Hematopoietic multipotent progenitor cell treated with erythropoietin and hydrocortisone succinate and interleukin-3 and kit ligand, for 17 days (in vitro differentiated cells): ENCODE results near the gene NIPBL.
A peak's percentile ranks its signal among the peaks of the same experiment; 100 is the strongest.
"Not testable (repeated sequence)": the region's sequence is repeated elsewhere in the genome, so short reads cannot be mapped to it uniquely, and the experiment has no call there.

Experiments used
- DNase-seq: peaks from one replicate; pipeline ENCODE4 v3.0.0-alpha.2; 2015; ENCODE audit warnings: low spot score

NIPBL gene

DNA sequence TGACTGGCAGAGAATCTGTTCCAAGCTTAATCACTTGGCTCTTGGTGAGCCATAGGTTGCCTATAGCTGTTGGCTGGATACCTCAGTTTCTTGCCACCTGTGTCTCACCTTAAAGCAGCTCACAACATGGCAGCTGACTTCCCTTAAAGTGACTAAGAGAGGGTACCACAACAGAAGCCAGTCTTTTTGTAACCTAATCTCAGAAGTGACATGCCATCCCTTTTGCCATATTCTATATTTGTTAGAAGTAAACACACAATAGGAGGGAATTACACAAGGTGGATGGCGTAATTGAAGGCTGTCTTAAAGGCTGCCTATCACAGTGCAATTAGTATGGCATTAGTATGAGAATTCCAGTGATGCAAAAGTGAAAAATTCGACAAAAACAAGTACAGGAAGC lies 28.1 kb downstream of the NIPBL start:
- no peak for DNase-seq

DNA sequence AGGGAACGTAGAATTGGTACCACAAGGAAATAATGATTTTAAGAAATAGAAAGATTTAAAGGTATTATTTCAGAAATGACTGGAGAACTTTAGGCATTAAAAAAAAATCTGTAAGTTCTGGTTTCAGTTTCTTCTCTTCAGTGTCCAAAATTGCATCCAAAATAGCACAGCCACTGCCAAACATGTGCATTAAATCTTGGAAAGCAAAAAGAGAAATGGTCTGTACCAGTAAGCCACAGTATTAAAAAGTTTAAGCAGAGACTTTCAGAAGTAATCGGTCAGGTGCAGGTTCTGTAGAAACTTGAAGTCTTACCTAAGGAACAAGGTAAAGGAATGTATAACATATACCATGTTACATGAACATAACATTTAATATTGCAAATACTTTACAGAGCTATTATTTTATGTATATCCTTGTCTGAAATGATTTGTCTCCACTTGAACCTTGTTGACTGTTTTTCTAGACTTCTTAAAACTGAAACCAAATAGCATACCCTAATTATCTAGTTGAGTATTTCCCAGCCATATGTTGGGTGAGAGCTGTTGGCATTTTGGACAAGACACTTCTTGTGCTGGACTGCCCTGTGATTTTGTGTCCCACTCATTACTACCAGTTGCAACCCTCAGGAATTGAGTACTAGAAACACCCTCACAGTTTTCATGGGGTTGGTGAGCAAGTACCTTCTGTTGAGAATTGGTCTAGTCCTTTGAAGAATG lies 32.1 kb downstream of the NIPBL start:
- no peak for DNase-seq

DNA sequence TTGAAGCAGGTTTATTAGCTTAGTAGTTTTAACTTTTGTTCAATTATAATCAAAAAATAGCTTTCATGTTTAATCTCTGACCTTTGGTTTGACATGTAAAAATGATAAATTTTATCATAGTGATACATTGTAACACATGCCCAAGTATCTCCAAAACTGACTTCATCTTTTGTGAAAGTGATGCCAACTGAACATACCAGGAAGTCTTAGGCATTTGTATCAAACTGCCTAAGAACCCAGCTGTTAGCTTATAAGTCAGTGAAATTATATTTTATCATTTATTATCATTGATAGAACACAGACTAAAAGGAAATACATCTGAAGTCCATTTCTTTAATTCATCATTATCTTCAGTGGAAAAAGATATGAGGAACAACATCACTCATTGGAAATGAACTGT lies 39.1 kb downstream of the NIPBL start:
- DNase-seq, result no peak

DNA sequence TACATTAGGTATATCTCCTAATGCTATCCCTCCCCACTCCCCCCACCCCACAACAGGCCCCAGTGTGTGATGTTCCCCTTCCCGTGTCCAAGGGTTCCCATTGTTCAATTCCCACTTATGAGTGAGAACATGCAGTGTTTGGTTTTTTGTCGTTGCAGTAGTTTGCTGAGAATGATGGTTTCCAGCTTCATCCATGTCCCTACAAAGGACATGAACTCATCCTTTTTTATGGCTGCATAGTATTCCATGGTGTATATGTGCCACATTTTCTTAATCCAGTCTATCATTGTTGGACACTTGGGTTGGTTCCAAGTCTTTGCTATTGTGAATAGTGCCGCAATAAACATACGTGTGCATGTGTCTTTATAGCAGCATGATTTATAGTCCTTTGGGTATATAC lies 40.0 kb downstream of the NIPBL start:
- DNase-seq, result not testable (repeated sequence)

DNA sequence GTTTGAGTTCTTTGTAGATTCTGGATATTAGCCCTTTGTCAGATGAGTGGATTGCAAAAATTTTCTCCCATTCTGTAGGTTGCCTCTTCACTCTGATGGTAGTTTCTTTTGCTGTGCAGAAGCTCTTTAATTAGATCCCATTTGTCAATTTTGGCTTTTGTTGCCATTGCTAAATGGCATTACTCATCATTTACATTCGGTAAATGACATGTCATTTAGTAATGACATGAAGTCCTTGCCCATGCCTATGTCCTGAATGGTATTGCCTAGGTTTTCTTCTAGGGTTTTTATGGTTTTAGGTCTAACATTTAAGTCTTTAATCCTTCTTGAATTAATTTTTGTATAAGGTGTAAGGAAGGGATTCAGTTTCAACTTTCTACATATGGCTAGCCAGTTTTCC lies 40.8 kb downstream of the NIPBL start:
- not testable (repeated sequence) for DNase-seq

DNA sequence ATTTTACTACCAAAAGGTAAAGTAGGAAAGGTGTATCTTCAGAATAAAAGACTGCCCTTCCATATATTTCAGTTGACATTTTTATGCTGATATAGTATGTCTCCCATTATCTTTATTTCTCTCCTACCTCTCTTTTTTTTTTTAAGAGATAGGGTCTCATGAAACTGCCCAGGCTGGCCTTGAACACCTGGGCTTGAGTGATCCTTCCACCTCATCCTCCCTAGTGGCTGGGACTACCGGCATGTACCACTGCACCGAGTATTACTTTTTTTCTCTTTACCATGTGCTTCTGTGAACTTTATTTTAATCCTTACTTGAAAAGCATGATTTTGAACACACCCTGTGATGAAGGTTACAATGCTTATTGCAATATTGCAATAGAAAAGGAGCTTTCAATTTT lies 42.7 kb downstream of the NIPBL start:
- no peak for DNase-seq

DNA sequence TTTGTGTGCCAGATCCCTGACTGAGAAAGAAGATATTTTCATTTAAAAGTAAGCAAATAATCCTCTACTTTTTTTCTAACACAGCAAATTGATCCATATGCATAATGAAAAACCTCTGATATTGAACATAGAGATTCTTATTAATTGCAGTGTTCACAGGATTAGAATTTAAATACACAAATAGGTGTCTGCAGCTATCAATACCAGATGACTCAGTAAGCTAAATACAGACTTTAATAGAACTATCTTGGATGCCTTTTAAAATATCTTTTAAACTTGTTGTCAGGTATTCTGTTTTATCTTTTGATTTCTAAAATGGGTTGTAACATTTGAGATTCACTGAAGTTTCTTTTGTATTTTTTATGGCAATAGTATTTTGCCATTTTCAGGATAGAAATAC lies 43.1 kb downstream of the NIPBL start:
- DNase-seq, result no peak

DNA sequence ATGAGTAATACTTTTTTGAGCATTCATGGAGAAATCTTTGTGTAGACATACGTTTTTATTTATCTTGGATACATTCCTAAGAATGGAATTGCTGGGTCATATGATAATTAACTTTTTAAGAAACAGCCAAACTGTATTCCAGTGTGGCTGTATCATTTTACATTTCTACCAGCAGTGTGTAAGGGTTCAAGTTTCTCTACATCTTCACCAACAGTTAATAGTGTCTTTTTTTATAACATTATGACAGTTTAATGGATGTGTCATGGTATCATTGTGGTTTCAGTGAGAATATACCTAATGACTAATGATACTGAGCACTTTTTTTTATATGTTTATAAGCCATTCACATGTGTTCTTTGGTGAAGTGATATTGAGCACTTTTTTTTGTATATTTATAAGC lies 52.4 kb downstream of the NIPBL start:
- DNase-seq, result no peak

DNA sequence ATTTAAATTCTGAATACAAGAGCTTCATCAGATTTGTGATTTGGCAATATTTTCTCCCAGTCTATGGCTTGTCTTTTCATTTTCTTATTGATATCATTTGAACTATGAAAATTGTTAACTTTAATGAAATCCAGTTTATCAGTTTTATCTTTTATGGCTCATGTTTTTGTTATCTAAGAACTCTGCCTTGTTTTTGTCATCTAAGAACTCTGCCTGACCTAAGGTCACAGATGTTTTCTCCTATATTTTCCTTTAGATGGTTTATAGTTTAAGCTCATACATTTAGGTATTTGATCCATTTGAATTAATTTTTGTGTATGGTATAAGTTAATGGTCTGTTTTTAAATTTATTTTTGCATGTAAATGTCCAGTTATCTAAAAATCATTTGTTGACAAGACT lies 52.9 kb downstream of the NIPBL start:
- no peak for DNase-seq

DNA sequence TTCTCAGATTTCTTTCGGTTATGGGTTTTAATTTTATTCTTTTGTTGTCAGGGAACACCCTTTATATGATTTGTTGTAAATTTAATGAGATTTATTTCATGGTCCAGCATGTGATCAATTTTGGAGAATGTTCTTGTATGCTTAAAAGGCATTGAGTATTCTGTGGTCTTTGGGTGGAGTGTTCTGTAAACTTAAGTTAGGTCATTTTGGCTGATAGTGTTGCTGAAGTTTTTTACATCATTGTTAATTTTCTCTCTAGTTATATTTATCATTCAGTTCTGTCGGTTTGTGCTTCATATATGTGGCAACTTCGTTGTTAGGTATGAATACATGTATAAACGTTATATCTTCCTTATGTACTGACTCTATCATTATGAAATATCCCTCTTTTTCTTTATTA lies 55.5 kb downstream of the NIPBL start:
- no peak for DNase-seq

DNA sequence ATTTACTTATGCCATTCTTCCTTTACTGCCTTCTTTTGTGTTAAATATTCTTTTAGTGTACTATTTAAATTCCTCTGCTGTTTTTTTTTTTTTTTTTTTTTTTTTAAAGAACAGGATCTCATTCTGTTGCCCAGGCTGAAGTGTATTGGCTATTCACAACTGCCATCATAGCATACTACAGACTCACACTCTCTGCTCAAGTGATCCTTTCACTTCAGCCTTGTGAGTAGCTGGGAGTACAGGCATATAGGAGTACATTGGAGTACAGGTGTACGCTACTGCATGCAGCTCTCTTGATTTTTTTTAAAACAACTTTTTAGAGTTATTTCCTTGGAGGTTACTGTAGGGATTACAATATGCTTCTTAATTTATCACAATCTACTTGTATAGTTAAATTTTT lies 56.1 kb downstream of the NIPBL start:
- DNase-seq, result no peak

DNA sequence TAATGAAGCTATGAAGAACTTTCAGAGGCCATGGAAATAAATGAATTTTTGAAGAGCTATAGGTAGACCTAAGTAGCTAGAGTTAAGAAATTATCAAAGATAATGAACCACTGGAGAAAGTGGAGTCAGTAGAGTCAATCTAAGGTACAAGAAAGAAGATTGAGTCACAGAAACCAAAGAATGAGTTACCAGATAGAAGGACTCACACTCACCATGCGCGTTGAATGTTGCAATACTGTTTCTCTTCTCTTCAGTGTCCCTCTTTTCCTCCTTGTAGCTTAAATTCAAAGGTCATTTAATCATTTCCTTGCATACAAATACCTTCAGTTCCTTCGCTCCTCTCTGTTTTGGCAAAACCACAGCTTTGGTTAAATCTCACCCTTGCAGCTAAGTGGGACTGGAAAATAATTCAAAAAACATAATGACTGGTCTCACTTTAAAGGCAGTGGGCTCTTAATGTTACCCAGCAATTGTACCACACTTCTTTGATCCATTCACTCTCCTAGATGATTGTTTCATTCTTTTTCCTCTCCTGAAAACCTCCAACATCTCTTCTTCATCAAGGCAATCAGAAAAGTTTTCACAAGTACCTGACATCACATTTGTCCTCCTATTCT lies 58.3 kb downstream of the NIPBL start:
- no peak for DNase-seq

DNA sequence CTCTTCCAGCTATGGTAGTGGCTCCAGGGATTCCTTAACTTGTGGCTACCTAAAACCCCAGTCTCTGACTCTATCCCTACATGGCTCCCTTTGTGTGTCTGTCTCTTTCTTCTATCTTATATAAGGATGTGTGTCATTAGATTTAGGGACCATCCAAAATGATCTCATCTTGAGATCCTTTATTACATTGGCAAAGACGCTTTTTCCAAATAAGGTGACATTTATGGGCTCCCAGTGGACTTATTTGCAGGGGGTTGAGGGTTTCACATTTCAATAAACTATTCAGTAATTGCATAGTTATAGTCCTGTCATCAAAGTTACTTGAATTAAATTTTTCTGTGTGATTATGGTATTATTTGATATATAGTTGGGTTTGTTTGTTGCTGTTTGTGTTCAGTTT lies 59.2 kb downstream of the NIPBL start:
- no peak for DNase-seq

DNA sequence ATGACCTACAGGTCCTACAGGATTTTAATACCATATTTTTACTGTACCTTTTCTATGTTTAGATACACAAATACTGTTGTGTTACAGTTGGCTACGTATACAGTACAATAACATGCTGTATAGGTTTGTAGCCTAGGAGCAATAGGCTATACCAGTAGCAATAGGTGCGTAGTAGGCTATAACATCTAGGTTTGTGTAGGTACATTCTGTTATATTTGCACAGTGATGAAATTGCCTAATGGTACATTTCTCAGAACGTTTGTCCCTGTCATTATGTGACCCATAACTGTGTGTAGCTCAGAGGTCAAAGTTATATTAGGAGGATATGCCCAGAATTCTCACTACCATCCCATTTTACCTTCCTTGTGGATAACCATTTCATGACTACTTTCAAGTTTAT lies 59.7 kb downstream of the NIPBL start:
- no peak for DNase-seq

DNA sequence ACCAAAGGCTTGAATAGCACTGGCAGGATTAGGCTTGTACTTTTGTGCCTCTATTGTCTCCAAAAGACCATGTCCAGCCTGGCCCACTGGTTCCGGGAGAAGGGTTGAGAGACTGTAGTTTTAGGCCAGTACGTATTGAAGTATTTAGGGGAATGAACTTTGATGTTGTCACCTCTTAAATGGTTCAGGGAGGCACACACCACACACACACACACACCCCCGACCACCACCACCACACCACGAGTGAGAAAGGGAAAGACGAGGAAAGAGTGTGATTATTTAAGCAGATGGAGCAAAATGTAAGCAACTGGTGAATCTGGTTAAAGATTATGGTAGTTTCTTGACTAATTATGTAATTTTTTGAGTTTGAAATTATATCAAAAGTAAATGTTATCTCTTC lies 61.6 kb downstream of the NIPBL start:
- DNase-seq, result no peak

DNA sequence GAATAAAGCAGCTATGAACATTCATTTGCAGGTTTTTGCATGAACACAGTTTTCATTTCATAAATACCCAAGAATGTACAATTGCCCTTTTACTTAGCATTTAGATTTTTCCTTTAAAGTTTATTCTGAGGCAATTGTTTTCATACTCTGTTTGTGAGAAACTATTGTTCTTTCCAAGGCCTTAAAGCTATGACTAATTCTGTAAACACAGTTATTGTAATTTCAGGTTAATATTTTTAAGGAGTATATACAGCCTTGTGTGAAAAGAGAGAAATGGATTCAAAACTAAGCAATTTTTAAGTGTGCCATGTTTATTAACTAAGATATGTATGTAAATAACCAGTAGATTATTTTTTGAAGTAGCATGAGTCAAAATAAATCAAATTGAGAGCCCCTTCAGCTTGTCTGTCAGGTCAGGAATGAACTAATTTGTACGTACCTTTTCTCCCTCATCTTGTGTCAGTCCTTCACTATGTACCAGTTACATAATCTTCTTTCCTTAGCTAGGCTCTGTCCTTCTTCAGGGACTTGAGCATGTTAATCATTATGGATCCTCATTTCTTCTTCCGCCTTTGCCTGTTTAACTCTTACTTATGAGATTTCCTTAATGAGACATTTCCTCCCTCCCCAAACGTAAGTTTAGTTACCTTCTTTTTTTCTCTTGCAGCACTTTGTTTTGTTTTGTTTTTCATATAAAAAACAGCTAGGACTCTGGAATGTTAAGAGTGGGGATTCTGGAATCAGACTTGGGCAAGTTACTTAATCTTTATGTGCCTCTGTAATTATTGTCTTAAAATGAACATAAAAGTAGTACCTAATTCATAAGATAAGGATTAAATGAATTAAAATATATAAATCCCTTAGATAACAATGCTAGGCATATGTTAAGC lies 63.6 kb downstream of the NIPBL start:
- no peak for DNase-seq

DNA sequence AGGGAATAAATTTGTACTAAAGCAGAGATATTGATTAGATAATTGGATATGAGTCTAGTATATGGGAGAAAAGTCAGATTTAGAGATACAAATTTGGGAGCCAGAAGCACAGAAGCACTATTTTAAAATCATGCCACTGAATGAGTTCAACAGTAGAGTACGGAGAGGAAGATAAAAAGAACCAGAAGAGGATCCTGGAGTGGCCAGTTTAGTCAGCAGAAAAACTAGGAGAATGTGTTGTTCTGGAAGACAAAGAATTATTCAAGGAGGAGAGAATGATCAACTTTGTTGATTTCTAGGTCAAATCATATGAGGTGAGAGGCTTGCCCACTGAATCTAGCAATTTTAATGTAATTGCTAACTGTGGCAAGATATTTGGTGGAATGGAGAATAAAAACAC lies 67.0 kb downstream of the NIPBL start:
- DNase-seq, result no peak

DNA sequence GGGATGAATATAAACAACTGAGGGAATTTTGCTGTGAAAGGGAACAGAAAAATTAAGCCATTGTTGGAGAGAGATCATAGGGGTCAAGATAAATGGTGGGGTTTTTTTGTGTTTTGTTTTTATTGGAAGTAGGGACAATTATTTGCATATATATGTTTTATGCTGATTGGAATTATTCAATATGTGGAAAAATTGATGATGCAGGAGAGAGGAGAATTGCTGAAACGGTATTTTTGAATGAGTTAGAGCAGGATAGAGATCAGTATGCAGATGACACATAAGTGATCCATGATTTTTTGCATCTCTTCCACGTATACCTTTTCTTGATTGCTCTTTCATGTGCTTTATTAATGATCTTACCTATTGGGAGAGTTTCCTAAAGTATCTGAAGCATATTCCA lies 67.5 kb downstream of the NIPBL start:
- no peak for DNase-seq

DNA sequence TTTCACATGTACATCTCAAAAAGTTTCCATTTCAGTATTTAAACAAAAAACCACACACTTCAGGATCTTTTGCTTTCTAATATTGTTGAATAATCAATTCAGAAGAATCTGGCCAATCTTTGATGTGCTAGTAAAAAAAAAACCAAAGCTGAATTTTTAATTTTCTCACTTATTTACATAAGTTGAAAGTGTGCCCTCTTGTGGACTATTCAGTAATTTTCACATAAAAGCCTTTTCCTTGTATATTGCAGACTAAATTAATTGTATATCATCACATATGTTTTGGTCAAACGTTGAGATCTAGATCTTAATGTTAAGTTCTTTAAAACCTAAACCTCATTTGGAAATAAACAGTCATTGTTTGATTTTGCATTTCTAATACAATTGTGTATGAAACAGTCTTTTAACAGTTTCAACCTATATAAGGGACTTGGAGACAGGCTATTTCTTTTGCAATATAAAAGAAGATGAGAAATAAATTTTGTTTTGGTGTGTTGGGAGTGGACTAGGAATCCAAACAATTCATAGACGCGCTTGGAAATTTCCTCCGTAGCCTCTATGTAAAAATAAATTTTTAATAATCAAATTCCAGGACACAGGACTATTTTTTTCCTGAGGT lies 68.1 kb downstream of the NIPBL start:
- DNase-seq, result peak; percentile 80

DNA sequence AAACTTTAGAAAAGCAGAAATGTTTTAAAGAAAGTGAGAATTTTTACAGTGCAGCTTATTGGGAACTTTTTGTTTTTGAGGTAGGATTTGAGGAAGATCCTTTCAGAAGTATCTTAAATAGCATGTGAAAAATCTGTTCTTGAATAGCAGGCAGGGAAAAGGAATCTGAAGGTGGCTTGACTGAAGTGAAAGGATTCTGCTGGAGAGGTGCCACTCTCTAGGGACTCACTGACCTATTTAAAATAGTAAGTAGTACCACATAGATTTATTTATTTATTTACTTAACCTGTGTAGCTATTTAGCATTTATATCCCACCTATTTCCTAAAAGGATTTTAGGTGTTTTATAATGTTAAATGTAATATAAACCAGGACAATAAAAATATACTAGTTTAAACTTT lies 69.1 kb downstream of the NIPBL start:
- no peak for DNase-seq

DNA sequence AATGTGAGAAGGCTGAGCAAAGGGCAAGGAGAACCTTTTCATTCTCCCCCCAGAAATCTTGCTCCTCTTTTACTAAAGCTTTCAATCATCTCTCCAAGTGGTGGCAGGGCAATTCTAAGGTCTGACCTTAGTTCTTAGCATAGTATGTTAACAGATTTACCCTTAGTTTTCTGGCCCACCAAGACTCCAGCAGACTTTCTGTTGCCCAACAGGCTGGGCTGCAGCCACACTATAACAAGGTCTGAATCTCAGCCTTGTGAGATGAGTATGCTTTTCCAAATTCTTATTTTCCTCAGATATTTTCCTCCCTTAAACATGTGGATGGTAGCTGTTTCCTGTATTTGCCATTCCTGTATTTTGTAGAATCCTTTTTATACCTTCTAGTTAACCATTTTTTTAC lies 69.5 kb downstream of the NIPBL start:
- no peak for DNase-seq

DNA sequence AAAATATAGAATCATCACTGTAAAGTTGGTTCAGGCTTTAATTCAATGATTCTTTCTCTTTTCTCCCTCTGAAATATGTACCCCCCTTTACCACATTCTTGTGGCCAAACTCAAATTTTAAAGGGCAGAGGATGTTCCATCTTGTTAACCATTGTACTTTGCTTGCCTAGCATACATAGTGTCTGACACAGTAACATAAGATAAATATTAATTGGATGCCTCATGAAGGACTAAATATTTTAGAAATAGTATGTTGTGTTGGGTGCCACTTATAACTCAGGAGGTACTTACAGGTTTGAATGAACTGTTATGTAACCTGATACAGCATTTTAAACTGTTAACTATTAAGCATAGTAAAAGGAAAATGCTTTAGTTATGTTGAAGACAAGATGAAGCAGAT lies 71.5 kb downstream of the NIPBL start:
- no peak for DNase-seq

DNA sequence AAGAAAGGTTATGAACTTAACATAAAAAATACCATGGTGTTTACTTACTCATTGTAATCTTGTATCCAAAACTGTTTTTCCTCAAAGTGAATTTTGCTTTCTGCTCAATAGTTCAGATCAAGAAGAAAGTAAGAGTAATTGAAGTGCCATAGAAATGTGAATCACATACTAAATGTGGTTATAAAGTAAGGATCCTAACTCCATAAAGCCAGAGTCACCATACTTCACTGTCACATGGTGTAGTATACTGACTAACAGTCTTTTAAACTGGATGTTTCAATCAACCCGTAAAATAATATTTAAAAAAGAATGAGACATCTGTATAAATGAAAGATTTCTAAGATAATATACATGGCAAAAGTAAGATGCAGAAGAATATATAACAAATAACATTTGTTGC lies 72.1 kb downstream of the NIPBL start:
- no peak for DNase-seq
